Endodermal cell (in vitro differentiated cells): ENCODE measurements around the gene FH. TPM values are rescaled to one million over a fixed set of nuclear protein-coding genes. Genes with fewer than 3 reads are reported as not detected.

ENCODE experiments used
- DNase-seq: peaks from one replicate; pipeline ENCODE4 v3.0.0-alpha.2; 2017
- H3K27ac ChIP-seq: 2 replicates; pipeline ENCODE4 v1.5.1; 2013; ENCODE audit warnings: mild to moderate bottlenecking, low read depth, low read length, moderate library complexity
- H3K27me3 ChIP-seq: 2 replicates; pipeline ENCODE4 v1.6.1; 2013; ENCODE audit warnings: mild to moderate bottlenecking, low read length, moderate library complexity; ENCODE audit not compliant: insufficient read depth, control insufficient read depth, poor library complexity, severe bottlenecking
- H3K36me3 ChIP-seq: 2 replicates; pipeline ENCODE4 v1.7.0; 2013; ENCODE audit warnings: mild to moderate bottlenecking, low read length, moderate library complexity; ENCODE audit not compliant: control insufficient read depth, insufficient read depth
- H3K4me1 ChIP-seq: one replicate; pipeline ENCODE4 v1.7.0; 2013; ENCODE audit warnings: low read length; ENCODE audit not compliant: control insufficient read depth, insufficient read depth
- H3K4me3 ChIP-seq: 2 replicates; pipeline ENCODE4 v1.5.1; 2013; ENCODE audit warnings: mild to moderate bottlenecking, low read length, moderate library complexity
- H3K9ac ChIP-seq: 2 replicates; pipeline ENCODE4 v1.6.1; 2013; ENCODE audit warnings: mild to moderate bottlenecking, low read length, moderate library complexity; ENCODE audit not compliant: poor library complexity, severe bottlenecking; ENCODE audit errors: extremely low read depth
- H3K9me3 ChIP-seq: 2 replicates; pipeline ENCODE4 v1.6.1; 2013; ENCODE audit warnings: mild to moderate bottlenecking, low read length, moderate library complexity; ENCODE audit not compliant: control insufficient read depth
- H3K27ac Mint-ChIP-seq: 2 replicates; pipeline ENCODE4 v1.8.0; 2020; ENCODE audit warnings: mixed read lengths
- H3K27me3 Mint-ChIP-seq: 2 replicates; pipeline ENCODE4 v1.8.0; 2021; ENCODE audit warnings: mild to moderate bottlenecking, mixed read lengths; ENCODE audit not compliant: insufficient read depth
- H3K36me3 Mint-ChIP-seq: 2 replicates; pipeline ENCODE4 v1.8.0; 2020; ENCODE audit warnings: low read depth, mixed read lengths
- H3K4me1 Mint-ChIP-seq: 2 replicates; pipeline ENCODE4 v1.8.0; 2020; ENCODE audit warnings: mixed read lengths
- H3K4me3 Mint-ChIP-seq: 2 replicates; pipeline ENCODE4 v1.8.0; 2020; ENCODE audit warnings: mild to moderate bottlenecking, moderate library complexity, mixed read lengths
- H3K9me3 Mint-ChIP-seq: 2 replicates; pipeline ENCODE4 v1.8.0; 2020; ENCODE audit warnings: mild to moderate bottlenecking, mixed read lengths
- WGBS, 2 experiments: methylation state at CpG; one replicate each; pipeline versions ENCODE4 v1.1.5 to v1.1.7; 2013; ENCODE audit warnings: missing lambda C conversion rate in 2 of 2, mixed read lengths in 1 of 2; ENCODE audit not compliant: insufficient coverage in 1 of 2, insufficient read length in 1 of 2; 5-methylcytosine and 5-hydroxymethylcytosine counted together
- total RNA-seq, 2 donors: library from RNA; stranded (reverse); fragmentation: NEBNext Ultra II Directional in 1 of 2; extraction: Animal tissue kit (Norgen Biotek cat#: 25700) in 1 of 2; gene quantifications; 2 replicates in 1 of 2; 3 replicates in 1 of 2; pipeline ENCODE4 v1.2.1, GENCODE V29; 2021
- TF ChIP-seq, protein P1 (sequence below): fragments of 200-600 bp; sonication (generic); conservative IDR thresholded peaks from 2 replicates; pipeline ENCODE4 v1.5.0; 2021; ENCODE audit warnings: antibody characterized with exemption, mild to moderate bottlenecking

Gene FH
- total RNA-seq, 2 donors from 2014 or later, result 65.5 to 66.7 TPM

- Histone ChIP-seq H3K27me3 (peaks cover 12% of the 10 kb centered on the region), H3K4me1 (peaks cover 5% of the 10 kb centered on the region), H3K27ac (no peak overlapping the region), H3K9ac (peak overlapping the region; percentile 56), H3K36me3 (peaks cover 12% of the 10 kb centered on the region), H3K9me3 (no peaks in the 10 kb centered on the region), H3K4me3 (peak overlapping the region; percentile 96)
- H3K4me3 Mint-ChIP-seq, result no peak overlapping the region
- H3K36me3 Mint-ChIP-seq, result peaks cover 12% of the 10 kb centered on the region
- H3K4me1 Mint-ChIP-seq, result peaks cover 12% of the 10 kb centered on the region
- H3K27me3 Mint-ChIP-seq, result peaks cover 7% of the 10 kb centered on the region
- TF ChIP-seq, protein P1, sequence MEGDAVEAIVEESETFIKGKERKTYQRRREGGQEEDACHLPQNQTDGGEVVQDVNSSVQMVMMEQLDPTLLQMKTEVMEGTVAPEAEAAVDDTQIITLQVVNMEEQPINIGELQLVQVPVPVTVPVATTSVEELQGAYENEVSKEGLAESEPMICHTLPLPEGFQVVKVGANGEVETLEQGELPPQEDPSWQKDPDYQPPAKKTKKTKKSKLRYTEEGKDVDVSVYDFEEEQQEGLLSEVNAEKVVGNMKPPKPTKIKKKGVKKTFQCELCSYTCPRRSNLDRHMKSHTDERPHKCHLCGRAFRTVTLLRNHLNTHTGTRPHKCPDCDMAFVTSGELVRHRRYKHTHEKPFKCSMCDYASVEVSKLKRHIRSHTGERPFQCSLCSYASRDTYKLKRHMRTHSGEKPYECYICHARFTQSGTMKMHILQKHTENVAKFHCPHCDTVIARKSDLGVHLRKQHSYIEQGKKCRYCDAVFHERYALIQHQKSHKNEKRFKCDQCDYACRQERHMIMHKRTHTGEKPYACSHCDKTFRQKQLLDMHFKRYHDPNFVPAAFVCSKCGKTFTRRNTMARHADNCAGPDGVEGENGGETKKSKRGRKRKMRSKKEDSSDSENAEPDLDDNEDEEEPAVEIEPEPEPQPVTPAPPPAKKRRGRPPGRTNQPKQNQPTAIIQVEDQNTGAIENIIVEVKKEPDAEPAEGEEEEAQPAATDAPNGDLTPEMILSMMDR, result no peak
- no peak for DNase-seq
- WGBS, 2 experiments, result 7 to 14% methylated on average over 12 to 28 of the region's 28 CpGs
- no peaks in the 10 kb centered on the region for H3K9me3 Mint-ChIP-seq
- H3K27ac Mint-ChIP-seq, result peak overlapping the region; percentile 48
Observed at GRCh38 chr1:241518476-241519307, 863 bp downstream of the FH start.

GRCh38 chr1:241513378-241513777 is 6.2 kb downstream of the FH start:
- Histone ChIP-seq H3K4me3 (no peak overlapping the region), H3K36me3 (peaks cover 44% of the 10 kb centered on the region), H3K27me3 (no peaks in the 10 kb centered on the region), H3K4me1 (peaks cover 8% of the 10 kb centered on the region), H3K27ac (no peak overlapping the region), H3K9ac (no peak overlapping the region), H3K9me3 (no peaks in the 10 kb centered on the region)
- no peak for DNase-seq
- Mint-ChIP-seq H3K27ac (no peak overlapping the region), H3K4me3 (no peak overlapping the region), H3K27me3 (no peaks in the 10 kb centered on the region), H3K4me1 (peaks cover 10% of the 10 kb centered on the region), H3K9me3 (no peaks in the 10 kb centered on the region), H3K36me3 (peaks cover 30% of the 10 kb centered on the region)
- WGBS, 2 experiments, result 80 to 92% methylated on average over 2 to 5 of the region's 5 CpGs
- TF ChIP-seq, protein P1, result no peak

DNA sequence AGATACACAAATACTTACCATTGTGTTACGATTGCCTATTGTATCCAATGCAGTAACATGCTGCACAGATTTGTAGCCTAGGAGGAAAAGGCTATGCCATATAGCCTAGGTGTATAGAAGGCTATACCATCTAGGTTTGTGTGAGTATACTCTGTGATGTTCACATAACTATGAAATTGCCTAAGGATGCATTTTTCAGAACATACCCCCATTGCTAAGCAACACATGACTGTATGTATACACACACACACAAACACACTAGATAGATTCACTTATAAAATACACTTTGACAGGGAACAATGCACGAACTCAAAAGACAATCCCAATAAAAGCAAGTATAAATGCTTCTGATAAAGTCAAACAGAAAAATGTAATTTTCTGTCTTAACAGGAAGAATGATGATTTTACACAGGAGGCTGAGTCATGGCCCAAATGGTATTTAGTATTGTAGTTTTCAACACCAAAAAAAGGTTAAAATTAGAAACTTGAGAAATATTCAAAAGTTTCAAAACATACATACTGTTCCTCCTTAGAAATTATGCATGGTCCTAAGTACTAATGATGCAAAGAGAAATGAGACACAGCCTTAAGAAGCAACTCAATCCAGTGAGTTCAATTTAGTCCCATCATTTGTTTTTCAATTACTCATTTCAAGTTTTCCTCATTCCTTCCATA is 12.2 kb downstream of the FH start:
- peaks cover 52% of the 10 kb centered on the region for H3K36me3 Mint-ChIP-seq

More for the DNA sequence above, 12.2 kb downstream of the FH start:
- TF ChIP-seq, protein P1, result no peak
- H3K9me3 ChIP-seq, result no peaks in the 10 kb centered on the region
- H3K4me3 ChIP-seq, result no peak overlapping the region
- no peaks in the 10 kb centered on the region for H3K27me3 Mint-ChIP-seq
- no peaks in the 10 kb centered on the region for H3K27me3 ChIP-seq
- no peak overlapping the region for H3K4me3 Mint-ChIP-seq
- no peaks in the 10 kb centered on the region for H3K9me3 Mint-ChIP-seq
- H3K27ac Mint-ChIP-seq, result no peak overlapping the region
- no peak for DNase-seq
- peaks cover 83% of the 10 kb centered on the region for H3K36me3 ChIP-seq
- H3K4me1 ChIP-seq, result peaks cover 1% of the 10 kb centered on the region
- H3K9ac ChIP-seq, result no peak overlapping the region
- H3K27ac ChIP-seq, result no peak overlapping the region
- no peaks in the 10 kb centered on the region for H3K4me1 Mint-ChIP-seq
- WGBS, 2 experiments, result 100% methylated on average over 2 of the region's 2 CpGs; no CpG with 5 or more reads in 1 of the 2 experiments
